Stimulated activated CD8-positive, alpha-beta memory T cell treated with anti-CD3 and anti-CD28 coated beads, Interleukin-2, amount 100 ng/mL, for 48 hours (primary cell): ENCODE results near the gene ELF1.
"Not testable (repeated sequence)": the region's sequence is repeated elsewhere in the genome, so short reads cannot be mapped to it uniquely, and the experiment has no call there.

Experiments
- DNase-seq, 2 donors: peaks; one replicate each; pipeline ENCODE4 v3.0.0-alpha.2; 2020; ENCODE audit warnings: low read depth in 2 of 2

Gene ELF1

DNA sequence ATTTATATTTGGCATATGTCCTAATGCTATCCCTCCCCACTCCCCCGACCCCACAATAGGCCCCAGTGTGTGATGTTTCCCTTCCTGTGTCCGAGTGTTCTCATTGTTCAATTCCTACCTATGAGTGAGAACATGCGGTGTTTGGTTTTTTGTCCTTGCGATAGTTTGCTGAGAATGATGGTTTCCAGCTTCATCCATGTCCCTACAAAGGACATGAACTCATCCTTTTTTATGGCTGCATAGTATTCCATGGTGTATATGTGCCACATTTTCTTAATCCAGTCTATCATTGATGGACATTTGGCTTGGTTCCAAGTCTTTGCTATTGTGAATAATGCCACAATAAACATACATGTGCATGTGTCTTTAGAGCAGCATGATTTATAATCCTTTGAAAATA lies 23.3 kb upstream of the ELF1 start:
- not testable (repeated sequence) for DNase-seq

- DNase-seq, result no peak
Measured at GRCh38 chr13:41040584-41041334, 21.6 kb upstream of the ELF1 start.

- no peak for DNase-seq
Measured at GRCh38 chr13:41039746-41040145, 20.6 kb upstream of the ELF1 start.

DNA sequence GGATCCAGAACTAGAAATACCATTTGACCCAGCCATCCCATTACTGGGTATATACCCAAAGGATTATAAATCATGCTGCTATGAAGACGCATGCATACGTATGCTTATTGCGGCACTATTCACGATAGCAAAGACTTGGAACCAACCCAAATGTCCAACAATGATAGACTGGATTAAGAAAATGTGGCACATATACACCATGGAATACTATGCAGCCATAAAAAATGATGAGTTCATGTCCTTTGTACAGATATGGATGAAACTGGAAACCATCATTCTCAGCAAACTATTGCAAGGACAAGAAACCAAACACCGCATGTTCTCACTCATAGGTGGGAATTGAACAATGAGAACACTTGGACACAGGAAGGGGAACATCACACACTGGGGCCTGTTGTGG lies 17.4 kb upstream of the ELF1 start:
- not testable (repeated sequence) for DNase-seq

GRCh38 chr13:41034881-41035280 lies 15.8 kb upstream of the ELF1 start:
- no peak for DNase-seq

- no peak for DNase-seq
Measured at GRCh38 chr13:41034382-41034781, 15.3 kb upstream of the ELF1 start.

DNA sequence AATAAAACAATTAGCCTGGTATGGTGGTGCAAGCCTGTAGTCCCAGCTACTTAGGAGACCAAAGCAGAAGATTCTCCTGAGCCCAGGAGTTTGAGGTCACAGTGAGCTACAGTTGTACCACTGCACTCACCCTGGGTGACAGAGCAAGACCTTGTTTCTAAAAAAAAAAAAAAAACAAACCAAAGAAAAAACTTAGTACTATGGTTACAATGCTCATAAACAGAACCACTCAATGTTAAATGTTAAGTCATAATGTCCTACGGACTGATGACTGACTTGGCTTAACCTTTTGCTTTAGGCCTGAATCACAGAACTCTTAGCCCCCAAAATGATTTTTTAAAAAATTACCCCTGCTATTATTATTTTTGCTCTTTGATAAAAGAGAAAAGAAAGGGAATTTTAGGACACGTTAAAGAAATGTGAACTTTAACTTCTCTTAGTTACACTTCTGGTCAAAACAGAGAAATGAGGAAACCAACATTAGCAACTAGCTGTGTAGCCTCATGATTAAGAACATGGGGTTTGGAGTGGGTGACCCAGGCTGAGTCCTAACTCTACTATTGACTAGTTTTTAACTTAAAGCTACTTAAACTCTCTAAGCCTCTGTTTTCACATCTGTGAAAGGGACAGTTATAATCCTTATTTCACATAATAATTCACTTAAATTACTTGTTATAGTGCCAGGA lies 13.7 kb upstream of the ELF1 start:
- DNase-seq, result no peak

GRCh38 chr13:41029629-41030028 lies 10.5 kb upstream of the ELF1 start:
- DNase-seq, result no peak

- no peak for DNase-seq
Measured at GRCh38 chr13:41028051-41028450, 8.9 kb upstream of the ELF1 start.

DNA sequence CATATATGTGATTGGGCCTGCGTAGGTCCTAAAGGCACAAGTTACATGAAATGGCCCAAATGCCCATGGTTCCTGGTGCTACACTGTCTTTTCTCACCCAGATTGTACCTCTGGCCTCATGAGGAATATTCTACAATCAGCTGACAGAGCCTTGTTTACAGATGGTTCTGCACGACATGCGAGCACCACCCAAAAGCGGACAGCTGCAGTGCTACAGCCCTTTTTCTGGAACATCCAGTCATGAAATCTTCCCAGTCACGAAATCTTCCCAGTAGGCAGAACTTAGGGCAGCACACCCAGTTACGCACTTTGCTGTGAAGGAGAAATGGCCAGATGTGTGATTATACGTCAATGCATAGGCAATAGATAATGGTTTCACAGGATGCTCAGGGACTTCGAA lies 7.7 kb upstream of the ELF1 start:
- DNase-seq, result no peak

DNA sequence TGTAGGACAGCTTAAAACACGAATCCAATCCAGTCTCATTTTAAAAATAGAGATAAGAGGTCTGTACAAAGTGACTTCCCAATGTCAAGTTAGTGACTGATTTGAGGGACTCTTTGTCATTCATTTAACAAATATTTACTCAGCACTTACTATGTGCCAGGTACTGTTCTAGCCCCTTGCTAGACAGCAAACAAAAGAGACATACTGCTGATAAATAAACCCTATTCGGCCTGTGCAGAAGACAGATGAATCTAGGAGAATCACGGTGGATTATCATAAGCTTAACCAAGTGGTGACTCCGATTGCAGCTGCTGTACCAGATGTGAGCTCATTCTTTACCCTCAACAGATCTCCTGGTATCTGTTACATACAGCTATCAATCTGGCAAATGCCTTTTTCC lies 6.4 kb upstream of the ELF1 start:
- DNase-seq, result no peak

- no peak for DNase-seq
Measured at GRCh38 chr13:41019578-41020347, 647 bp upstream of the ELF1 start.

GRCh38 chr13:41018602-41018948 lies 541 bp downstream of the ELF1 start:
- DNase-seq, result no peak

- no peak for DNase-seq
Measured at GRCh38 chr13:41017817-41018601, 1.1 kb downstream of the ELF1 start.

DNA sequence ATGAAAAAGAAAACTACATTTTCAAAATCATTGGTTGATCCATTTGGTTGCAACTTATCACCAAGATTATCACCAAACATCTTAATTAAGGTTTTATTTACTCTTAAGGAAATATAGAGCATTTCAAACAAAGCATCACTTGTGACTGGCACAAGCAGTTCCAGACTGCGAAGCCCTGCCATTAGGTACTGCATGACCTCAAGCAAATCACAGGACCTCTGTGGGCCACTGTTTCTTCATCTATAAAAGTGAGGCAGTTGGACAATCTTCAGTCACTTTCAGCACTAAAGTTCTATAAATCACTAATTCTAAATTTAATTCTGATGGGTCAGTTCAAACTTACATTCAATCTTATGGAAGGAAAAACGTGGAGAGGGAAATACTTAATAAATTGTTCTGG lies 2.0 kb downstream of the ELF1 start:
- no peak for DNase-seq

GRCh38 chr13:41015920-41016319 lies 3.2 kb downstream of the ELF1 start:
- no peak for DNase-seq

- DNase-seq, result no peak
Measured at GRCh38 chr13:41013835-41014234, 5.3 kb downstream of the ELF1 start.

DNA sequence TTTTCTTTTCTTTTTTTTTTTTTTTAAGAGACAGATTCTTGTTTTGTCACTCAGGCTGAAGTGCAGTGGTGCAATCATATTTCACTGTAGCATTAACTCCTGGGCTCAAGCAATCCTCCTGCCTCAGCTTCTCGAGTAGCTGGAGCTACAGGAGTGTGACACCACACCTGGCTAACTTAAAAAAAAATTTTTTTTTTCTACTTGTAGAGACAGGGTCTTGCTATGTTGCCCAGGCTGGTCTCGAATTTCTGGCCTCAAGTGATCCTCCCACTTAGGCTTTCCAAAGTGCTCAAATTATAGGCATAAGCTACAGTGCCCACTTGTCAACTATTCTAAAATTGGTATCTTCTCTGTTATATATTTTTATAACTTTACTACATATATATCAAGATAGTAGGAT lies 6.6 kb downstream of the ELF1 start:
- no peak for DNase-seq

- DNase-seq, result no peak
Measured at GRCh38 chr13:41011382-41011956, 7.6 kb downstream of the ELF1 start.

- DNase-seq, result no peak
Measured at GRCh38 chr13:41008349-41008980, 10.7 kb downstream of the ELF1 start.

DNA sequence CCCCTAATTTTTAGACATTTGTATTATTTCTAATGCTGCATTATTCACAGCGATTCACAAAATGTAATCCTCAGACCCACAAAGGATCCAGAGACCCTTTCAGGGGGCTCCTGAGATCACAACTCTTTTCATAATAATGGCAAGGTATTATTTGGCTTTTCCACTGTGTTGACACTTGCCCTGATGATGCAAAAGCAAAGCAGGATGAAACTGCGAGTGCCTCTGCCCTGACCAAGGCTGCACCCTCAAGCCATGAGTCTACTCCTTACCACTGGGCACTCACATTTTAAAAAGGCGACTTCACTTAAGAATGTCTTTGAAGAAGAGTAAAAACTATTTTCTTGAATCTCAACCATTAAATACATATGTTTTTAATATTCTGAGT lies 11.4 kb downstream of the ELF1 start:
- DNase-seq, result no peak
